Stomach (tissue), 9 donors: ENCODE data around the gene KIF17. TPM values are rescaled to one million over a fixed set of nuclear protein-coding genes. Genes with fewer than 3 reads are reported as not detected.

ENCODE experiments used
- DNase-seq, 2 donors: peaks; one replicate each; pipeline versions ENCODE4 v3.0.0 to v3.0.0-alpha.2; 2013 to 2019
- H3K27ac ChIP-seq, 5 donors: fragments of 200-600 bp in 4 of 5; sonication (generic) in 4 of 5; one replicate each; pipeline ENCODE4 v1.5.1; 2013 to 2019; ENCODE audit warnings: mild to moderate bottlenecking in 1 of 5, moderate library complexity in 1 of 5
- H3K27me3 ChIP-seq, 3 donors: fragments of 200-600 bp; sonication (generic); one replicate each; pipeline ENCODE4 v1.5.1; 2017 to 2019; ENCODE audit warnings: mixed run types in 1 of 3
- H3K36me3 ChIP-seq, 4 donors: fragments of 200-600 bp; sonication (generic); 1 replicate in 3 of 4; 2 replicates in 1 of 4; pipeline ENCODE4 v1.5.1; 2016 to 2019
- H3K4me1 ChIP-seq, 4 donors: fragments of 200-600 bp; sonication (generic); one replicate each; pipeline ENCODE4 v1.5.1; 2016 to 2019
- H3K4me3 ChIP-seq, 4 donors: fragments of 200-600 bp; sonication (generic) in 3 of 4; one replicate each; pipeline ENCODE4 v1.5.1; 2016 to 2019; ENCODE audit warnings: mild to moderate bottlenecking in 1 of 4
- H3K9me3 ChIP-seq, 4 donors: fragments of 200-600 bp; sonication (generic); one replicate each; pipeline ENCODE4 v1.5.1; 2016 to 2019
- CTCF ChIP-seq, 7 experiments: fragments of 450-650 bp in 4 of 7; fragments of 200-600 bp in 3 of 7; sonication (generic) in 3 of 7; IDR thresholded peaks; one replicate each; pipeline ENCODE4 v1.5.1; 2016 to 2019; ENCODE audit warnings: antibody characterized with exemption in 7 of 7, control low read depth in 2 of 7, mild to moderate bottlenecking in 1 of 7
- EP300 ChIP-seq: sonication (generic); formaldehyde crosslinking; IDR thresholded peaks from one replicate; pipeline ENCODE4 v1.6.1; 2017; ENCODE audit warnings: antibody characterized with exemption
- POLR2A ChIP-seq, 4 donors: fragments of 450-650 bp; IDR thresholded peaks; one replicate each; pipeline ENCODE4 v1.6.1; 2016; ENCODE audit warnings: antibody characterized with exemption in 4 of 4, control low read depth in 2 of 4, mild to moderate bottlenecking in 1 of 4, moderate library complexity in 1 of 4
- POLR2AphosphoS5 ChIP-seq, 3 donors: sonication (generic); formaldehyde crosslinking; IDR thresholded peaks; one replicate each; pipeline ENCODE4 v1.6.1; 2016; ENCODE audit warnings: antibody characterized with exemption in 3 of 3
- WGBS, 5 donors: extraction: QIAGEN DNeasy Blood & Tissue Kit in 3 of 5; methylation state at CpG; one replicate each; pipeline versions ENCODE4 v1.1.5 to v1.1.7; 2013 to 2018; 5-methylcytosine and 5-hydroxymethylcytosine counted together
- intact Hi-C: fragments of 100-400 bp; cut with DNase I; formaldehyde crosslinking; loops from one replicate; pipeline ENCODE4 v1.15.1; 2023; ENCODE audit warnings: low total_unique reads
- polyA plus RNA-seq, 3 donors: library from polyadenylated mRNA; stranded (reverse); fragments of 200-250 nt; gene quantifications; one replicate each; pipeline ENCODE4 v1.2.3, GENCODE V29; 2013
- total RNA-seq, 5 donors: library from RNA; depleted of rRNA; stranded (reverse); fragments of >200 nt; gene quantifications; one replicate each; pipeline versions ENCODE4 v1.1.0 to v1.2.3, GENCODE V29; 2014 to 2016
- donor health status: healthy with polysubstance abuse.
- donor health status: Bipolar disorder and iron deficiency.
- donor health status: healthy.

KIF17 gene
- total and polyA plus RNA-seq, 8 donors = 0.56 to 1.5 (median 1.3) TPM; not detected in 3

GRCh38 chr1:20615946-20616846 lies 101.6 kb downstream of the KIF17 start:
- intact Hi-C loops = no loop called here
- Histone ChIP-seq H3K4me3 (no peak overlapping the region), H3K27ac (peak overlapping the region in 1 of 5 donors; percentile 16), H3K4me1 (peaks cover 0 to 21% (median 10%) of the 10 kb centered on the region in 4 donors), H3K27me3 (no peaks in the 10 kb centered on the region), H3K9me3 (no peaks in the 10 kb centered on the region), H3K36me3 (no peaks in the 10 kb centered on the region)
- WGBS, 5 donors = 45 to 49% (median 47%) methylated on average over 20 of the region's 20 CpGs
- TF ChIP-seq POLR2AphosphoS5 (IDR thresholded peaks at IDR 0.05) = no peak
- no peak for TF ChIP-seq CTCF (IDR thresholded peaks at IDR 0.05)
- TF ChIP-seq EP300 = no peak
- TF ChIP-seq POLR2A (IDR thresholded peaks at IDR 0.05) = no peak
- DNase-seq = no peak

GRCh38 chr1:20614131-20614579 lies 103.7 kb downstream of the KIF17 start:
- peak overlapping the region in 3 of 5 donors; percentile 7 to 67 (median 58) for H3K27ac ChIP-seq
- WGBS, 5 donors = 48 to 69% (median 52%) methylated on average over 3 of the region's 3 CpGs
- DNase-seq = no peak

More at GRCh38 chr1:20614131-20614579, 103.7 kb downstream of the KIF17 start:
- no peaks in the 10 kb centered on the region for H3K9me3 ChIP-seq
- H3K4me1 ChIP-seq = peaks cover 0 to 21% (median 10%) of the 10 kb centered on the region in 4 donors
- TF ChIP-seq POLR2AphosphoS5 (IDR thresholded peaks at IDR 0.05) = no peak
- TF ChIP-seq POLR2A (IDR thresholded peaks at IDR 0.05) = no peak
- no peak for TF ChIP-seq EP300
- no peak for TF ChIP-seq CTCF (IDR thresholded peaks at IDR 0.05)
- no peaks in the 10 kb centered on the region for H3K27me3 ChIP-seq
- H3K4me3 ChIP-seq = no peak overlapping the region
- H3K36me3 ChIP-seq = no peaks in the 10 kb centered on the region
- intact Hi-C loops = no loop called here

Other genes with a start within 250 kb of the KIF17 start
- gene CAMK2N1, start 231.8 kb downstream of the KIF17 start, total RNA-seq = 100 to 1,000 TPM in 1 of 5 donors, 10 to 100 TPM in 3, 1 to 10 TPM in 1; 8.2 to 195 (median 13.0) TPM
- gene CAMK2N1, start 231.8 kb downstream of the KIF17 start, polyA plus RNA-seq = 10 to 100 TPM; 11.0 to 20.2 (median 11.3) TPM
- gene MUL1, start 209.9 kb downstream of the KIF17 start, total RNA-seq = 10 to 100 TPM in 4 of 5 donors, 1 to 10 TPM in 1; 4.0 to 53.1 (median 16.7) TPM
- gene MUL1, start 209.9 kb downstream of the KIF17 start, polyA plus RNA-seq = 1 to 10 TPM; 3.7 to 9.8 (median 8.2) TPM
- not detected for gene FAM43B, start 165.4 kb downstream of the KIF17 start, total RNA-seq
- under 1 TPM in 2 of 3 donors, not detected in 1; 0.05 to 0.25 TPM for gene FAM43B, start 165.4 kb downstream of the KIF17 start, polyA plus RNA-seq
- 1 to 10 TPM in 1 of 5 donors, not detected in 4; 1.3 TPM for gene CDA, start 128.9 kb downstream of the KIF17 start, total RNA-seq
- gene CDA, start 128.9 kb downstream of the KIF17 start, polyA plus RNA-seq = 1 to 10 TPM in 2 of 3 donors, not detected in 1; 6.0 to 8.4 TPM
- gene PINK1, start 84.5 kb downstream of the KIF17 start, total RNA-seq = 100 to 1,000 TPM in 1 of 5 donors, 10 to 100 TPM in 4; 21.0 to 169 (median 42.4) TPM
- 10 to 100 TPM; 53.2 to 74.1 (median 69.9) TPM for gene PINK1, start 84.5 kb downstream of the KIF17 start, polyA plus RNA-seq
- gene DDOST, start 56.6 kb downstream of the KIF17 start, total RNA-seq = 100 to 1,000 TPM in 2 of 5 donors, 10 to 100 TPM in 3; 38.5 to 227 (median 88.1) TPM
- gene DDOST, start 56.6 kb downstream of the KIF17 start, polyA plus RNA-seq = 100 to 1,000 TPM in 2 of 3 donors, 10 to 100 TPM in 1; 84.6 to 119 (median 117) TPM
- 1 to 10 TPM in 1 of 5 donors, under 1 TPM in 1, not detected in 3; 0.29 to 7.0 TPM for gene SH2D5, start 14.7 kb upstream of the KIF17 start, total RNA-seq
- gene SH2D5, start 14.7 kb upstream of the KIF17 start, polyA plus RNA-seq = under 1 TPM in 2 of 3 donors, not detected in 1; 0.18 to 0.44 TPM
- 100 to 1,000 TPM; 209 to 649 (median 290) TPM for gene HP1BP3, start 69.3 kb upstream of the KIF17 start, total RNA-seq
- gene HP1BP3, start 69.3 kb upstream of the KIF17 start, polyA plus RNA-seq = 10 to 100 TPM; 55.2 to 78.8 (median 76.6) TPM